Limb (tissue), 2 donors: Measurements from ENCODE around the gene ABCB9.
"Not testable (repeated sequence)": the region's sequence is repeated elsewhere in the genome, so short reads cannot be mapped to it uniquely, and the experiment has no call there.

Experiments
- DNase-seq, 2 donors: peaks; one replicate each; pipeline ENCODE4 v3.0.0-alpha.2; 2016; ENCODE audit errors: extremely low spot score in 2 of 2

Gene ABCB9

DNA sequence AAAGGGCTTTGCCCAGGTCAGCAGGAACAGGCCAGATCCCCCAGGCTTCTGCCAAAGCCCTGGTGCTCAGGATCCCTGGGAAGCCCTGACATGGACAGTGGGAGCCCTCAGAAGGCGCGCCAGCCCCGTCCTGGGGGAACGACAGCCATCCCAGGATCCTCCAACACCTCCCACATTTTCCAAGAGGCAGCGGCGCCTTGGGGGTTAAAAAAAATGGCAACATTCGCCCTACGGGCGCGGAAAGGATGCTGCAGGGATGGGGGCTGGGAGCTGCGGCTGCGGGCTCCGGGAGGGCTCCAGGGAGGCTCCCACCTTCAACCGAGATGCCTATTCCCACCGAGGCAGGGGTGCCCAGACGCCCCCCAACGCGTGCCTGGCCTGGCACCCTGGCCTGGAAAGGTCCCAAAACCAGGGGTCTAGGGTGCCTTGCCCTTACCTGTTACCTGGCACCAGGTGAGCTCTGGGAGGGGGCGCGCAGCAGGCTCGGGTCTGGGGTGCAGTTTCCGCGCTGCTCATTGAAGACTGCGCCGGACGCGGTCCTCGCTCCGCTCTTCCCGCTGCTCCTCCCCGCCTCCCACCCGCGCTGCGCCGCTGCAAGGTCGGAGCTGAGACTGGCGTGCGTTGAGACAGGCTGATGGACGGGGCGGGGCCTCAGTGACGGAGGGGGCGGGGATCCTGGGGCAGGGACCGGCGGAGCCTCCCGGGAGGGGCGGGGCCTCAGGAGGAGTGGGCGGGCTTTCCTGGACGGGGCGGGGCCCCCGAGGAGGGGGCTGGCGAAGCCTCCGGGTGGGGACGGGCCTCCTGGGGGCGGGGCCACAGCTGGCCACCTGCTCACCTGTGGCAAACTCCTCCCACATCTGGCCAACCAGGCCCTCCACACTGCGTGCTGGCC is at the start of gene ABCB9:
Gene ABCB9 (minus strand): TSS at position 613 of the 892 bp plus-strand sequence. CDS start 6,228 bp downstream, outside the sequence.
- DNase-seq = peak; percentile 83 to 95

DNA sequence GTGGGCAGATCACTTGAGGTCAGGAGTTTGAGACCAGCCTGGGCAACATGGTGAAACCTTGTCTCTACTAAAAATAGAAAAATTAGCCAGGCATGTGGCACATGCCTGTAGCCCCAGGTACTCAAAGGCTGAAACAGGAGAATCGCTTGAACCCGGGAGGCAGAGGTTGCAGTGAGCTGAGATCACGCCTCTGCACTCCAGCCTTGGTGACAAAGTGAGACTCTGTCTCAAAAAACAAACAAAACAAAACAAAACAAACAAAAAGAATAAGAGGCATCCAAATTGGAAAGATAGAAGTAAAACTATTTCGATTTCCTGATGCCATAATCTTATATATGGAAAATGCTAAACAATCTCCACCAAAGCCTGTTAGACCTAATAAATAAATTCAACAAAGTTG is 48.2 kb upstream of the ABCB9 start:
- not testable (repeated sequence) for DNase-seq

DNA sequence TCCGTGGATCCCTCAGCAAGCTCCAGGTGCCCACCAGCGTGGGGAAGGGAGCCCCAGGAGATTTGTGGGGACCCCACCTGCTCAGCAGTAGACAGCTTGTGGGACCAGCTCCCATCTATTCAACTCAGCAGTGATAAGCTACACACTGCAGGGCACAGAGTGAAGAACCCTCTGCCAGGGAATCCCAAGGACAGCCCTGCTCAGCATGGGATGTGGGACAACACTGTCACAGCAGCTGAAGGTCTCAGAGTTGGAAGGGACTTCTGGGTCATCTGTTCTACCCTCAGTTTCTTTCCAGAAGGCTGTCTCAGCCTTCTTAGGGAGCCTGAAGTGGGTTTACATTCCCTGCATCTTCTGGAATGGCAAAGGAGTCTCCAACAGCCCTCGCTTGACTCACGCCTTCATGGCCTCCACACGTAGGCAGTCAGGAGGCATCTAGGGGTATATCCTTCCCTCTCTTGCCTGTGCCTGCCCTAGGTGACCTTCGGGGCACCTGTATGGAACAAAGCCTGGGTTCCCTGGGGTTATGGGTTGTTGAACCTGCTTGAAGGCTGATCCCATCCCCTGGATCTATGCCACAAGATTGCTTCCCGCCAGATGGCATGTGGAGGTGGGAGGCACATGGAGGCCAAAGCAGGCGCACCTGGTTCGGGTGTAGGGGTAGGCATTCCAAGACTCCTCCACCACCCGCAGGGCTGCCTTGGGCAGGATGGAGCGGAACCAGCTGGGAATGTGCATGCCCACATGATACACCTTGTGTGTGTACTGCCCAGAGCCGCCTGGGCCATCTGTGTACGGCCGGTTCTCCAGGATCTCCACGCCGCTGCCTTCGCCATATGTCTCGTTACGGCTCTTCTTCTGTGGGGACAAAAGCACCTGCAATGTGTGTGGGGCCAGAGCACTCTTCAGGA is 47.2 kb upstream of the ABCB9 start:
- no peak for DNase-seq

DNA sequence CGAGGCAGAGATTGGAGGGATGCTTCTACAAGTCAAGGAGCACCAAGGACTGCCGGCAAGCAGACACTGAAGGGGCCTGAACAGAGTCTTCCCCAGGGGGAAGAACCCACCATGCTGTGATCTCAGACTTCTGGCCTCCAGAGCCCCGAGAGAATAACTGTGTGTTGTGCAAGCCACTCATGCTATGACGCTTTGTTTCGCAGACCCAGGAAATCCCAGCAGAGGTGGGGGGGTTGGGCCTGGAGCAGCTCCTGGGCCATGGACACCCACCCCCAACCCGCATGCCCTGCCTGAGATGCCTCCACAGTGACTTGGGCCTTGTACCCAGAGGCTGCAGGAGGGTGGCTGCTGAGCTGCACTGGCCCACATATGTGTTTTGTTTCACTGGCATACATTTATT is 45.4 kb upstream of the ABCB9 start:
- no peak for DNase-seq

DNA sequence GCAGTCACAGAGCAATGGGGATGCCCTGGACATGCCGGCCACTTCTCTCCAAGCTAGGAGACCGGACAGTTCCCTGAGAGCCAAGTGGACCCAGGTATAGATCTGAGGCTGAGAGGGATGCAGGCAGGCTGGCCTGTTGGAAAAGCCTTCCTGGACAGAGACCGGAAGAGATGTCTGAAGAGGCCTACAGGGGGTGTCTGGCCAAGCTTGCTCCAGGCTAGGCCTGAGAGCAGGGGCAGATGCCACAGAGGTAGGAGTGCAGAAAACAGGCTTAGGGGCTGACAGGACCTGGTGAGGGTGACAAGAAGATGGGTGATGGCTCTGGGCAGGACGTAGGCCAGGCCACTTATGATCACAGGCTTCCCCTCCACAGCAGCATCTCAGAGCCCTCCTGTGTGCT is 44.4 kb upstream of the ABCB9 start:
- DNase-seq = no peak

DNA sequence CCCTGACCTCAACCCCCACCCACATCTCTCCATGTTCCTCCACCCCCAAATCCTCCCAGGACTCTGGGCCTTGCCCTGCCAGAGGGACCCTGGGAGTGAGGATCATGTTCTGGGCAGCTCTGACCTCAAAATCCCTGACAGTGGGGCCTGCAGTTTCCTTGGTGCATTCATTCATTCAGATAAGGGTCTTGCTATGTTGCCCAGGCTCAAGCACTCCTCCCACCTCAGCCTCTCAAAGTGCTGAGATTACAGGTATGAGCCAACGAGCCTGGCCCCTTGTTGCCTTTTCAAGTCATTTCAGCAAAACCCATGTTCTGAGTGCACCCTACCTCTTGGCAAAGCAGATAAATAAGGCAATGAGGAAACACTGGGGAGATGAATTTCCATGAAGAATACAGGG is 43.8 kb upstream of the ABCB9 start:
- no peak for DNase-seq

DNA sequence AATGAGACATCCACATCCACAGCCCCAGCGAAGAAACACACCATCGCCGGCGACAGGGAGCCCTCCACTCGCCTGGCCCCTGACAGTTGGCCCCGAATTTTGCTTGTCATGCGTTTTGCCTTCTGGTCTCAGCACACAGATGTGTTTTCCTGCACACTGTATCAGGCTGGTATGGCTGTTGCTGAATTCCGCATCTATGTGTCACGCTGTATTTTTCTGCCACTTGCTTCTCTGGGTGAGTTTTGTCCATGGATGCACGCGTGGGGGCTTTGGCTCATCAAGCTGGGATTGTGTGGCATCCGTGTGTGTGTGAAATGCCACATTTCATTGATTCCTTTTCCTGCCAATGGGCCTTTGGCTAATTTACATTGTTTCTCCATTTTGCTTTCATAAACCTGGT is 40.7 kb upstream of the ABCB9 start:
- DNase-seq = no peak

DNA sequence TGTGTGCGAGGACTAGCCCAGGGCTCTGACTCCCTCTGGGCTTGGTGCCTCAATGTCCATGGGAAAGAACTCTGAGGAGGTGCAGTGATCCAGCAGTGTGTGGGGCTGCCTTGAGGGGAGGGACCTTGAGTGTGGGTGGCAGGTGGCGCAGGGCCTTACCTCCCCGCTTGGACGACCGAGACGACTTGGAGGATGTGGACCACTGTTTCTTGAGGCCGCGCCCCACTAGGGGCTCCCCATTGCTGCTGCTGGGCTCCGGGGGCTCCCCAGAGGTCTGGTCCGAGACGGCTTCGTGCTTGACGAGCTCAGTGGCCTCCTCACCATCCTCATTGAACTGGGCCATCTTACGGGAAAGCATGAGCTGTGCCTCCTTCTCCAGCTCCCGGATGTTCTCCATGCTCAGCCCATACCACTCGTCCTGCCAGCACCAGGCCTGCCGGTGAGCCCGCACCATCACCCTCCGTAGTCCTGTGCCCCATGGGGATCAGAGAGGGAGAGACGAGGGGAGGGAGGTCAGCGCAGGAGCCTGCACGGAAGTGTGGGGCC is 38.9 kb upstream of the ABCB9 start:
- DNase-seq = no peak

DNA sequence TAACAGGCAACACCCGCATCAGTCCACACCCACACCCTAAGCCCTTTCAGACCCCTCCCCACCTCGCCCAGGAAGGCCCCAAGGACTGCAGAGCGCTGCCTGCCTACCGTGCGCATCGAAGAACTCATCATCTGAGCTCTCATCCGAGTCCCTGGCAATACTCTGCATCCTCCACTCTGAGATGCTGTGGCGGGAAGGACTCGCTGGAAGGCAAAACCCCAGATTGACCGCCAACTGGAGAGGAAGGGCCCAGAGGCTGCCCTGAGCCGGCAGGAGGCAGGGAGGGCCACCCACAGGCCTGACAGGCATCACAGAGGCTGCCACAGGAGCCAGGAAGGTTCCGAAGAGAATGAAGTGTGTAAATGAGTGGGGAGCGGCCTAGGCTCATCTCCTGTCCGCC is 38.0 kb upstream of the ABCB9 start:
- DNase-seq = no peak

DNA sequence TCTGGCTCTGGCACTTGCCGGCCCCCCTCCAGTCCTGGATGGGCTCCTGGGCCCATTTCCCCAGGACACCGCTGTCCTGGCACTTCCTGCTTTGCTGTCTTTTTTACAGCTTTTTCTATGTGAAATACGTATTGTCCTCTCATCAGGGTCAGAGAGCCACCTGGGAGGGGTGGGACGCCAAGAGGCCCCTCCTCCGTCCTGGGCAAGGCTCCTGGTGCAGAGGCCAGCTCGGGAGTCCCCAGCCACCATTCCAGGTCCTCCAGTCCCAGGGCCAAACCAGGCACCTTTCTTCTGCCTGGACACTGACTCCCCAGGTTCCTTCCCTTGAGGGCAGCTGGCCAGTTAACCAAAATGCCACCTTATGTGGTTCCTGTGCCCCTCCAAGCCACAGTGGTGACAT is 37.0 kb upstream of the ABCB9 start:
- no peak for DNase-seq

DNA sequence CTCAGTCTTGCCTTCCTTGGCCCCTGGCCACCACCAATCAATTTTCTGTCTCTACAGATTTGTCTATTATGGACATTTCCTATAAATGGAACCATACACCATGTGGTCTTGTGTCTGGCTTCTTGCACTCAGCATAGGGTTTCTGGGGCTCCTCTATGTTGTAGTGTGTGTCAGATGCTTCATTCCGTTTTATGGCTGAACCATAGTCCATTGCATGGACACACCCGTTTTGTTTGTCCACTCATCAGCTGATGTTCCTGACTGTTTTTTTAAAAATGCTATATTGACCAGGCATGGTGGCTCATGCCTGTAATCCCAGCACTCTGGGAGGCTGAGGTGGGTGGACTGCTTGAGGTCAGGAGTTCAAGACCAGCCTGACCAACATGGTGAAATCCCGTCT is 35.2 kb upstream of the ABCB9 start:
- DNase-seq = no peak

DNA sequence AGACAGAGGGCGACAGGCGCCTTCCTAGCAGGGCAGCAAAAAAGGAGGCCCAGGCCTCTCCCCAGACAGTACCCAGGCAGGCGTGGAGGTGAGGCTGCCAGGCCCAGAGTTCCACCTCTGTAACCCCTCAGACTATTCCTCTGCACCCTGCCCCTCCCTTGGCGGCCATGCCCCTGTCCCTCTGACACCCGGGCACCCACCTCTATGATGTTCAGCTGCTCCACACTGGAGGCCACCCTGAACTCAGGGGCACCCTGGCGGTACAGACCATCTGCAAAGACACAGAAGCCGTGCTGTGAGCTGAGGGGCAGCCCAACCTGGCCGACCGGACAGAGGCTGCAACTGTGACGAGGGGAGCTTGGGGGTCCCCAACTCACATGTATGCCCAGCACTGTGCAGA is 34.3 kb upstream of the ABCB9 start:
- DNase-seq = no peak

DNA sequence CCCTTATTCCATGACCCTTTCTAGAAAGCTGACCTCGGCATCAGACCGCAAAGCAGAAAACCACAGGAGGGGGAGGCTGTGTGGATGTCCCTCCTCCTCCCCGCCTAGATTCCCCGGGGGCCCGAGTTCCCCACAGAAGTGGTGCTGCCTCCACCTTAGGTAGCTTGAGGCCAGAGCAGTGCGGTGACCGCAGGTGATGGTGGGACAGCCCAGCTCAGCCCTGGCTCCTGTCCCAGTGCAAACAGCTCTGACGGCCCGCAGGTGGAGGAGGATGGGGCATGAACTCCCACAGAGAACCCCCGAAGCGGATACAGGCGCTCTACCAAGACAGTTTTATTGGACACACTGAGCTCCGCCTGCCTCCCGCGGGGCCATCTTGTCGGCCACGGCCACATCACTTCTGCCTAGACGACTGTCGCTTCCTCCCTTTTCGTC is 33.7 kb upstream of the ABCB9 start:
- DNase-seq = no peak

DNA sequence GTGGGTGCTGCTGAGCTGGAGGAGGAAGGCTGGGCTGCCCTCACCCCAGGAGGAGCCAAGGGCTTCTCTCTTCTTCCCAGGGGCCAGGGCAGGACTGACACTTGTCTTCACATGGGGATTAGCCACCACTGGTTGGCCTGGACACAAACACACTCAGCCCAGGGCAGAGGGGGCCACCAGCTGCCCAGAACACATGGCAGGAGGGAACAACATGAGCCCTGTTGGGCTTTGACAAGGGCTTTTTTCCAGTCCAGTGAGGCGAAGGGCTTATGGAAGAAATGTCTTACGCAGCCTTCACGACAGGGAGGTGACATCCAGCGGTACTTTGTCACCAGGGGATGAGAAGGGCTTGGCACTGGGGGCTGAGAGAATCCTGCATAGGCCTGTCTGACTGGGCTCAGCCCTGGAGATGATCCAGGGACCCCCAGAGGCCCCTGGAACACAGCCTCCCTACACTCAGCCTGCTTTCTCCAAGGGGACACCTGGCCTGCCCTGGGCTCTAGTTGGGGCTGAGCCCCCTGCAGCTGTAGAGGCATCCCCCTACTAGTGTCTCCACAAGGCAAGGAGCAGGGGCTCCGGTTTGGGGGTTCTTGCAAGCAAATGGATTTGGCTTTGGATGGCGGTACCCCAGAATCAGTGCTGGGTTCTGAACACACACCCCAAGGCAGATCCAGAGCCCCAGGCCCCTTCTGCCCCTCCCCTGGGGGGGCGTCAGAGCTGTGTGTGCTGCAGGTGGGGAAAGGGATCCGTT is 33.1 kb upstream of the ABCB9 start:
- DNase-seq = no peak

DNA sequence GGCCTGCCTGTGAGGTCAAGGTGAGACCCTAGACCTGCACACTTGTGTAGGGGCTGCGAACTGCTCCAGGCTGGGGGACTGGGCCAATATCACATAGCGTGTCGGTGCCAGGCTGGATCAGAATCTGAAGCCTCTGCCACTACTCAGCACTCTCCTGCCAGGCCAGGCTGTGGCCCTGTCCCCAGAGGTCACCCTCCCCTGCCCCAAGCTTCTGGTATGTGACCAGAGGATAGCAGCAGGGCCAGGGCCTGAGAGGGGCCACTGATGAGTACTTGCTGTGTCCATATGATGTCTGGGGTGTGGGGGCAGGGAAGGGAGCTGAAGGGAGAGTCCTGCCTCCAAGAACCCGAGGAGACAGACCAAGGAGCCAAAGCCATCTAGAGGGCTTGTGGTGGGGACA is 32.1 kb upstream of the ABCB9 start:
- DNase-seq = no peak

DNA sequence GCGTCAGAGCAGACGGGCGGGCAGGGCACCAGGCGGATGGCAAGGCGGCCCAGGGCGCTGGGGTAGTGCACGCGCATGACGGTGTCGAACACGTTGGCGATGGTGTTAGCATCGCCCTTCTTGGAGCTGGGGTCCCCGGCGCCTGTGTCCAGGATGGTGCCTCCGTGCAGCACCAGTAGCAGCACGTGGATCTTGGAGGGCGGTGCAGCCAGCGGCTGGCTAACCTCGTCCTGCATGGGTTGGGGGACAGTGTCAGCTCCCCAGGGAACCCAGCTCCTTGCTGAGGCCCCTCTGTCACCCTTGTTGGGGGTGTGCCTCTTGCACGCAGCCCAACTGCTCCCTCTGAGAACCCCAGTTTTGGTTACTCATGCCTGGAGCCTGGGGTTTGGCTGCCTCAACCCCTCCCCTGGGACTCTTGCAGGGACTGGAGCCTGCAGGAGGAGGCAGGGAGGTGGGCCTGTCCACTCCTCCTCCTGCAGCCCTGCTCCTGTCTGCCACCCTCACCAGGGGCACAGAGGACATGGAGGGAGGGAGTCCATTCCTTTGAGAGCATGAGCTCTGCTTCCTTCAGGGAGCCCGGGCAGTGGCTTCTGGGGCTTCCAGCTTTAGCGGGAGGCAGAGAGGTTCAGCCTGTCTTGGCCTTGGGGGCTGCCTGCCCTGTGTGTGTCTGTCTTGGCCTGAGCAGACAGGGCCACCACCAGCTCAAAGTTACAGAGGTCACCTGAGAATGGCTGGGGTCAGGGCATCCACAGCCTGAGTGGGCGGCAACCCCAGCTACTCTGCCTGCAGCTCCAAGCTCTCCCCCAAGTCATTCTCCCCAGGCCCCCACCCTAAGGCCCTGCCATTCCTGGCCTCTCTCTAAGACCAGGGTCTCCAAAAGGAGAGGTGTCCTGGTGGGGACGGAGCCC is 31.3 kb upstream of the ABCB9 start:
- no peak for DNase-seq

DNA sequence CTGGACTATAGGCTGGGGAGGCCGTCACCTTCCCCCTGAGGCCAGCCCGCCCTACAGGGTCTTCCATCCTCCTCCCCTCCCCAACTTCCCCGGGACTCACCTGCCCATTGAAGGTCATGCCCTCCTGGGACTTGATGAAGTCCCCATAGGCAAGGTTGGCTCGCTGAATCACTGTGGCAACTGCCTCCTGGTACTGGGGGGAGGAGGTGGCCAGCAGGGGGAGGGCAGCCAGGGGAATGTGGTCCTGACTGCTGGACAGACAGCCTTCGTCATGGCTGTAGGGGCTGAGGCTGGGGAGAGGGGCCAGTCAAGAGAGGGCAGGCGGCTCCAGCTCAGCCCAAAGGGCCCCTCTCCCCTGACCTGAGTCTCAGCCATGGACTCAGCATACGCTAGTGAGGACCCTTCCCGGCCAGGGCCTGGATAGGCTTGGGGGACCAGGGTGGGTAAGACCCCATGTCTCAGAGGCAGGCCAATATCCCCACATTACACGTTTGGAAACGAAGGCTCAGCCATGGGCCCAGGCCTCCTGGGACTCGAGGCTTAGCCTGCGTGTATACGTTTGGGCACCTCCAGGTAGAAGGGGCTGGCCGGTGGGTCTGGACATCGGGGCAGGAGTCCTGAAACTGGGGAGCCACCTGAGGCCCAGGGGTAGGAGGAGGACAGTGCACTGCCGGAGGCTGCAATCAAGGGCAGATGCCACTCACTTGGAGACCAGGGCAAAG is 30.5 kb upstream of the ABCB9 start:
- DNase-seq = no peak

DNA sequence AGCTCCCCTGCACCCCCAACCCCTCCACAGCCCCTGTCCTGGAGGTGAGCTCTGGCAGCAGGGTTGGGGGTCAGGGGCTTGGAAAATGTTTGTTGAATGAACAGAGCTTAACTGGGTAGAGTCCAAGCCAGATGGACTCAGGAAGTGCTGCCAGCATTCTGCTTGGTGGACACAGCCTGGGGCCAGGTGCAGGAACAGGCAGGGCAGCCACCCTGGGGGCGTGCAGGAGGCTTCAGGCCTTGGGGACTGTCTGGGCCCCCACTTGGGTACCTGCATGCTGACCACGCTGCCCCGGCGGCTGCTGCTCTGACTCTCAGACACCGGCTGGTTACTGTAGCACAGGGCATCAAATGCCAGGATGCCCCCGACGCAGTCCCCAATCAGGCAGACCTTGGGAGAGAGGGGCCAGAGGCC is 29.9 kb upstream of the ABCB9 start:
- DNase-seq = no peak

DNA sequence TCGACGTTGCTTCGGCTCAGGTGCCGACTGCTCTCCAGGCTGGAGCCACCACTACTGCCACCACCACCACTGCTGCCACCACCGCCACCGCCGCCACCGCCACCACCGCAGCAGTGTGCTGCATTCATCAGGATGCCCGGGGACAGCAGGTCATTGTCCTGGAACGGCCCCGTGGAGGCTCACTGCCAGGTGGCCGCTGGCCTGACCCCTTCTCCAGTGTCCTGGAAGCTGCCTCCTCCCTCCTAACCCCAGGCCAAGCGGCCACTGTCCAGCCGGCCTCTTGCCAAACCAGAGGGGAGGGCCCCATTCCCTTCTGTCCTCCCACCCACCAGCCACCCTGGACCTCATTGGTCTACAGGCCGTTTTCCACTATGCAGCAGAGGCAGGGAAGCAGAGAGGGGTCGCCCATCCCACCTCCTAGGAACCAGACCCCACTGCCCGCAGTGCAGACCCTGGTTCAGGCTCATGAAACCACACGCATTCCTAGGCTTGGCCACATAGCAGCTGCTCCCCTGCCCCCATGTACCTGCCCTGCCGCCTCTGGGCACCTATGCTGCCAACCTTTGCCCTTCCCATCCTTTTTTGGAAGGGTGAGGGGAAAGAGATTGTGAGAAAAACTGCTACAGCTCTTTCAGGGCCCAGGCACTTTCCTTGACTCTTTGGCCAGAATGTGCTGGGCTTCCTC is 29.4 kb upstream of the ABCB9 start:
- DNase-seq = no peak
